SK-N-MC (cell line): ENCODE data around the gene IRF8.

Experiments
- DNase-seq: peaks from one replicate; pipeline ENCODE4 v3.0.0-alpha.2; 2011; ENCODE audit warnings: low read depth, low spot score
- H3K27ac ChIP-seq: fragments of 200-600 bp; sonication (generic); 2 replicates; pipeline ENCODE4 v1.5.1; 2016; ENCODE audit warnings: mixed run types
- H3K36me3 ChIP-seq: fragments of 200-600 bp; sonication (generic); 2 replicates; pipeline ENCODE4 v1.6.1; 2017; ENCODE audit warnings: antibody characterized with exemption, low read length, mixed read lengths; ENCODE audit not compliant: insufficient read depth
- H3K4me3 ChIP-seq: fragments of 200-600 bp; sonication (generic); 2 replicates; pipeline ENCODE4 v1.5.1; 2016
- H3K9ac ChIP-seq: fragments of 200-600 bp; sonication (generic); 2 replicates; pipeline ENCODE4 v1.8.0; 2017; ENCODE audit warnings: mixed run types, mixed read lengths; ENCODE audit not compliant: insufficient read length
- H3K9me3 ChIP-seq: fragments of 200-600 bp; sonication (generic); 2 replicates; pipeline ENCODE4 v1.6.1; 2017; ENCODE audit warnings: low read depth, mild to moderate bottlenecking, antibody characterized with exemption, low read length, moderate library complexity, mixed read lengths
- EZH2 ChIP-seq: fragments of 200-600 bp; sonication (generic); IDR thresholded peaks from one replicate; pipeline ENCODE4 v1.6.1; 2017; ENCODE audit warnings: antibody characterized with exemption
- FOXP2 ChIP-seq: optimal IDR thresholded peaks from 2 replicates; pipeline ENCODE3; 2011; ENCODE audit warnings: mild to moderate bottlenecking, moderate library complexity; ENCODE audit not compliant: insufficient read depth; ENCODE audit errors: extremely low read length, control extremely low read depth
- POLR2AphosphoS5 ChIP-seq: IDR thresholded peaks from 2 replicates; pipeline ENCODE4 v1.6.1; 2012; ENCODE audit warnings: mild to moderate bottlenecking, low read depth, low read length, borderline replicate concordance

IRF8 gene

DNA sequence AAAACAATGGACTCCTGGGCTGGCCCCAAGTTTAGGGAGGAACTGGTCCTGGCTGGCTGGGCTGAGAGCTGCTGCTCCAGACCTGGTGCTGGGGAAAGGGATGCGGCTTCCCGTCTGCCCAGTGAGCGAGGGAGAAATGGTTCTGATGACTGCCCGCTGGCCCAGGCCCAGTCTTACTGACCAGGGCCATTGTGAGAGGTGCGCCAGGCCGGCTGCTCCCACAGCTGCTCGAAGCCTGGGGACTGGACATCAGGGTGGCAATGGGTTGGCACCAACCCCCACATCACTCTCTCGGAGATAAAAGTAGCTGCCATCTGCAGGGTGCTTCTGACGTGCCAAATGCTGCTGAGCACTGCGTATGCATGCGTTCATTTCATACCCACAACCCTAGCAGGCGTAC lies 53.2 kb downstream of the IRF8 start:
- TF ChIP-seq POLR2AphosphoS5: no peak
- no peak for TF ChIP-seq FOXP2
- no peak for TF ChIP-seq EZH2
- no peak for DNase-seq
- Histone ChIP-seq H3K9me3 (no peaks in the 10 kb centered on the region), H3K9ac (no peak overlapping the region), H3K27ac (no peak overlapping the region), H3K36me3 (no peaks in the 10 kb centered on the region), H3K4me3 (no peak overlapping the region)

DNA sequence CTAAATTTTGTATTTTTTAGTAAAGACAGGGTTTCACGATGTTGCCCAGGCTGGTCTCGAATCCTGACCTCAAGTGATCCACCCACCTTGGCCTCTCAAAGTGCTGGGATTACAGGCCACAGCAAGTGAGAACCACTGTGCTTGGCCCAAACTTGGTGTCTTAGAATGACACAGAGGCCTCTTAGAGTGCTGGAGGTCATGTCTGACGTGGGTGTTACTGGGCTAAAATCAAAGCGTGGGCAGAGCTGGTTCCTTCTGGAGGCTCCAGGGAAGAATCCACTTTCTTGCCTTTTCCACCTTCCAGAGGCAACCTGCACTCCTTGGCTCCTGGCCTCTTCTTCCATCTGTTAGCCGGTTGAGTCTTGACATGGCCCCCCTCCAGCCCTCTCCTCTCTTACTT lies 53.8 kb downstream of the IRF8 start:
- Histone ChIP-seq H3K27ac (no peak overlapping the region), H3K9ac (no peak overlapping the region), H3K4me3 (no peak overlapping the region), H3K36me3 (no peaks in the 10 kb centered on the region), H3K9me3 (no peaks in the 10 kb centered on the region)
- no peak for TF ChIP-seq FOXP2
- TF ChIP-seq EZH2: no peak
- no peak for TF ChIP-seq POLR2AphosphoS5
- DNase-seq: no peak

DNA sequence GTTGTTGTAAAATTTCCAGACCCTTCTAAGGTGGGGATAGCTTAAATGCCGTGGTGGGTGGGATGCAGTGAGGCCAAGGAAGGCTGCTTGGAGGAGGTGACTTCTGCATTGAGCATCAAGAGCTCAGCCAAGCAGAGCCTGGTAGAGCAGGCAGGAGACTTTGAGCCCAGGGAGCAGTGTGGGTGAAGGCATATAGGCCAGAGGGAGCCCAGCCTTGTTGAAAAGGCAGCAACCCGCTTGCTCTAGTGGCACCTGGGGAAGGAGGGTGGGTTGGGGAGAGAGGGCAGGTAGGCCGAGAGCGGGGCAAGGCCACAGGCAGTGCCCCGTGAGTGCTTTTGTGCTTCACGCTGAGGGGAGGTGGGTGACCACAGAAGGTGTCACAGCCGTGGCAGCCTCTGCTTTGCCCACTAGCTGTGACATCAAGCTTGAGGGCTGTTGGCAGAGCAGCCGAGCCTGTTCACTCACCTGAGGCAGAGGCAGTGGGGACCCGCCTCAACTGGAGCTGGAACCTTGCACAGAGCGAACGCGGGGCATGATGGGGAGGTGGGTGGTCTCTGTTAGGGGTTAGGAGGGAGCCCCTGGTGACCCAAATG lies 56.1 kb downstream of the IRF8 start:
- no peaks in the 10 kb centered on the region for H3K36me3 ChIP-seq
- TF ChIP-seq EZH2 (no peak), FOXP2 (no peak), POLR2AphosphoS5 (no peak)
- H3K27ac ChIP-seq: no peak overlapping the region
- H3K9ac ChIP-seq: no peak overlapping the region
- DNase-seq: no peak
- no peak overlapping the region for H3K4me3 ChIP-seq
- no peaks in the 10 kb centered on the region for H3K9me3 ChIP-seq

- H3K9me3 ChIP-seq: no peaks in the 10 kb centered on the region
- H3K9ac ChIP-seq: no peak overlapping the region
- TF ChIP-seq POLR2AphosphoS5 (no peak), EZH2 (no peak), FOXP2 (no peak)
- no peak overlapping the region for H3K27ac ChIP-seq
- no peak for DNase-seq
- H3K4me3 ChIP-seq: no peak overlapping the region
- no peaks in the 10 kb centered on the region for H3K36me3 ChIP-seq
These were observed 56.6 kb downstream of the IRF8 start for GRCh38 chr16:85955566-85955965.

- TF ChIP-seq FOXP2 (no peak), EZH2 (no peak), POLR2AphosphoS5 (no peak)
- no peak for DNase-seq
- Histone ChIP-seq H3K27ac (no peak overlapping the region), H3K9ac (no peak overlapping the region), H3K9me3 (no peaks in the 10 kb centered on the region), H3K36me3 (no peaks in the 10 kb centered on the region), H3K4me3 (no peak overlapping the region)
These were observed 57.5 kb downstream of the IRF8 start for GRCh38 chr16:85956426-85956825.

GRCh38 chr16:85958731-85959130 lies 59.8 kb downstream of the IRF8 start:
- TF ChIP-seq POLR2AphosphoS5 (no peak), FOXP2 (no peak), EZH2 (no peak)
- Histone ChIP-seq H3K9ac (no peak overlapping the region), H3K4me3 (no peak overlapping the region), H3K9me3 (no peaks in the 10 kb centered on the region), H3K36me3 (no peaks in the 10 kb centered on the region), H3K27ac (no peak overlapping the region)
- no peak for DNase-seq

GRCh38 chr16:85959686-85960085 lies 60.7 kb downstream of the IRF8 start:
- Histone ChIP-seq H3K9ac (no peak overlapping the region), H3K36me3 (no peaks in the 10 kb centered on the region), H3K27ac (no peak overlapping the region), H3K4me3 (no peak overlapping the region), H3K9me3 (no peaks in the 10 kb centered on the region)
- TF ChIP-seq FOXP2 (no peak), EZH2 (no peak), POLR2AphosphoS5 (no peak)
- no peak for DNase-seq

- no peak for DNase-seq
- H3K9ac ChIP-seq: no peak overlapping the region
- H3K27ac ChIP-seq: no peak overlapping the region
- TF ChIP-seq EZH2 (no peak), FOXP2 (no peak), POLR2AphosphoS5 (no peak)
- no peaks in the 10 kb centered on the region for H3K36me3 ChIP-seq
- no peaks in the 10 kb centered on the region for H3K9me3 ChIP-seq
- no peak overlapping the region for H3K4me3 ChIP-seq
These were observed 61.6 kb downstream of the IRF8 start for GRCh38 chr16:85960486-85961046.
